ENCODE measurements around the gene XKR3.

The XKR3 gene

GRCh38 chr22:16783453-16783852 lies 41.8 kb downstream of the XKR3 start:
- DNase-seq (ENCODE audit: low read depth in 1 of 2, low spot score in 1 of 2): no peak
- no peak overlapping the region for H3K27ac ChIP-seq (replicated peaks)
- no peak for TF ChIP-seq SPI1 (IDR thresholded peaks at IDR 0.05; ENCODE audit: borderline replicate concordance, low read depth)
- TF ChIP-seq GABPA (IDR thresholded peaks at IDR 0.05; ENCODE audit: low read depth): no peak
- no peak for TF ChIP-seq POLR2AphosphoS5 (IDR thresholded peaks at IDR 0.05; ENCODE audit: low read depth)
- TF ChIP-seq CTCF (IDR thresholded peaks at IDR 0.05; ENCODE audit: insufficient read depth, low read length): no peak
- TF ChIP-seq REST (IDR thresholded peaks at IDR 0.05; ENCODE audit: insufficient replicate concordance, low read depth): no peak
- no peaks in the 10 kb centered on the region for H3K27me3 ChIP-seq (ENCODE audit: insufficient read depth, poor library complexity, severe bottlenecking)
- no peak overlapping the region for H3K4me3 ChIP-seq (replicated peaks; ENCODE audit: insufficient read depth, low read length)

- H3K4me3 ChIP-seq (replicated peaks; ENCODE audit: insufficient read depth, low read length): no peak overlapping the region
- no peak overlapping the region for H3K27ac ChIP-seq (replicated peaks)
- no peak for DNase-seq (ENCODE audit: low read depth in 1 of 2, low spot score in 1 of 2)
- H3K27me3 ChIP-seq (ENCODE audit: insufficient read depth, poor library complexity, severe bottlenecking): no peaks in the 10 kb centered on the region
- no peak for TF ChIP-seq POLR2AphosphoS5 (IDR thresholded peaks at IDR 0.05; ENCODE audit: low read depth)
- no peak for TF ChIP-seq CTCF (IDR thresholded peaks at IDR 0.05; ENCODE audit: insufficient read depth, low read length)
- TF ChIP-seq GABPA (IDR thresholded peaks at IDR 0.05; ENCODE audit: low read depth): no peak
- no peak for TF ChIP-seq REST (IDR thresholded peaks at IDR 0.05; ENCODE audit: insufficient replicate concordance, low read depth)
- no peak for TF ChIP-seq SPI1 (IDR thresholded peaks at IDR 0.05; ENCODE audit: borderline replicate concordance, low read depth)
Observed at GRCh38 chr22:16781764-16782329, 43.4 kb downstream of the XKR3 start.

GRCh38 chr22:16781074-16781763 lies 44.0 kb downstream of the XKR3 start:
- DNase-seq (ENCODE audit: low read depth in 1 of 2, low spot score in 1 of 2): no peak
- TF ChIP-seq REST (IDR thresholded peaks at IDR 0.05; ENCODE audit: insufficient replicate concordance, low read depth): no peak
- Histone ChIP-seq H3K4me3 (replicated peaks; ENCODE audit: insufficient read depth, low read length) (no peak overlapping the region), H3K27ac (replicated peaks) (no peak overlapping the region), H3K27me3 (ENCODE audit: insufficient read depth, poor library complexity, severe bottlenecking) (no peaks in the 10 kb centered on the region)
